Ectodermal cell (in vitro differentiated cells): ENCODE results near the gene KMT2E.
"Not testable (repeated sequence)": the region's sequence is repeated elsewhere in the genome, so short reads cannot be mapped to it uniquely, and the experiment has no call there.

Source experiments
- H3K27ac ChIP-seq: 2 replicates; pipeline ENCODE4 v1.7.0; 2013; ENCODE audit warnings: mild to moderate bottlenecking, low read depth, low read length; ENCODE audit not compliant: insufficient read depth, poor library complexity, severe bottlenecking
- H3K27me3 ChIP-seq: 2 replicates; pipeline ENCODE4 v1.7.0; 2013; ENCODE audit warnings: mild to moderate bottlenecking, low read length; ENCODE audit not compliant: insufficient read depth, control insufficient read depth, poor library complexity, severe bottlenecking
- H3K36me3 ChIP-seq: one replicate; pipeline ENCODE4 v1.7.0; 2013; ENCODE audit warnings: low read length; ENCODE audit not compliant: control insufficient read depth, insufficient read depth
- H3K4me1 ChIP-seq: one replicate; pipeline ENCODE4 v1.7.0; 2013; ENCODE audit warnings: low read length; ENCODE audit not compliant: control insufficient read depth, insufficient read depth
- H3K4me3 ChIP-seq: 2 replicates; pipeline ENCODE4 v1.7.0; 2013; ENCODE audit warnings: low read depth, low read length, control low read depth; ENCODE audit not compliant: insufficient read depth
- H3K9me3 ChIP-seq: 2 replicates; pipeline ENCODE4 v1.7.0; 2013; ENCODE audit warnings: mild to moderate bottlenecking, low read length, moderate library complexity; ENCODE audit not compliant: control insufficient read depth
- WGBS, 2 experiments: methylation state at CpG; one replicate each; pipeline ENCODE4 v1.1.7; 2013; ENCODE audit warnings: missing lambda C conversion rate in 2 of 2; 5-methylcytosine and 5-hydroxymethylcytosine counted together

The KMT2E gene

GRCh38 chr7:105026750-105027149 is 12.7 kb downstream of the KMT2E start:
- Histone ChIP-seq H3K9me3 (no peaks in the 10 kb centered on the region), H3K4me1 (no peaks in the 10 kb centered on the region), H3K36me3 (peaks cover 3% of the 10 kb centered on the region), H3K27me3 (no peaks in the 10 kb centered on the region), H3K27ac (no peak overlapping the region), H3K4me3 (no peak overlapping the region)
- WGBS, 2 experiments = 91% methylated on average over 1 of the region's 2 CpGs; no CpG with 5 or more reads in 1 of the 2 experiments

DNA sequence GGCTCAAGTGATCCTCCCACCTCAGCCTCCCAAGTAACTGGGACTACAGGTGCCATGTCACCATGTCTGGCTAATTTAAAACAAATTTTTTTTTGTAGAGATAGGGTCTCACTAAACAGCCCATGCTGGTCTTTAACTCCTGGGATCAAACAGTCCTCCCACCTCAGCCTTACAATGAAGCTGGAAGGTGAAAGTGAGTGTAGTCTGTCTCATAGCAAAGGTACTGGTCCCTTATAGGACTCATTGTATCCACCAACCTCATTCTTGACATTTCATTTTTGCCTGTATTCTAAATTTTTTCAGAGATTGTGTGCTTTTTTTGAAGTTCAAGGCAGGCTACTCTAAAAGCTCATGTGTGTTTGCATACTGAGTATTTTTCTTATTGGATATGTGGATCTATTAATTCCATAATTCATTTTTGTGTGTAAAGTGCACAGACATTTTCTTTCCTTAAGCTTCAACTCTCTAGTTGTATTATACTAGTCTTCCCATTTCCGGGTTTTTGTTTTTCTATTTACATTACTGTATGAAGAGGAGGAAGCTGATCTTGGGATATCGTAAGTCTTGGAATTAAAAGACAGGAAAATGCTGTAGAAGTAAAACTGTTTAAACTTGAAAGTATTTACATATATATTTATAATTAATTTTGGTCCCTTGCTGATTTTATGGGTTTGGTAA is 13.3 kb downstream of the KMT2E start:
- H3K27ac ChIP-seq = no peak overlapping the region
- no peak overlapping the region for H3K4me3 ChIP-seq
- H3K9me3 ChIP-seq = no peaks in the 10 kb centered on the region
- peaks cover 3% of the 10 kb centered on the region for H3K36me3 ChIP-seq
- no peaks in the 10 kb centered on the region for H3K27me3 ChIP-seq
- no peaks in the 10 kb centered on the region for H3K4me1 ChIP-seq
- WGBS, 2 experiments = 100% methylated on average over 1 of the region's 2 CpGs; no CpG with 5 or more reads in 1 of the 2 experiments

GRCh38 chr7:105028004-105028403 is 14.0 kb downstream of the KMT2E start:
- H3K4me3 ChIP-seq = no peak overlapping the region
- no peak overlapping the region for H3K27ac ChIP-seq
- 91 to 93% methylated on average over 5 of the region's 5 CpGs for WGBS, 2 experiments
- H3K36me3 ChIP-seq = peaks cover 3% of the 10 kb centered on the region
- H3K9me3 ChIP-seq = no peaks in the 10 kb centered on the region
- no peaks in the 10 kb centered on the region for H3K4me1 ChIP-seq
- no peaks in the 10 kb centered on the region for H3K27me3 ChIP-seq

DNA sequence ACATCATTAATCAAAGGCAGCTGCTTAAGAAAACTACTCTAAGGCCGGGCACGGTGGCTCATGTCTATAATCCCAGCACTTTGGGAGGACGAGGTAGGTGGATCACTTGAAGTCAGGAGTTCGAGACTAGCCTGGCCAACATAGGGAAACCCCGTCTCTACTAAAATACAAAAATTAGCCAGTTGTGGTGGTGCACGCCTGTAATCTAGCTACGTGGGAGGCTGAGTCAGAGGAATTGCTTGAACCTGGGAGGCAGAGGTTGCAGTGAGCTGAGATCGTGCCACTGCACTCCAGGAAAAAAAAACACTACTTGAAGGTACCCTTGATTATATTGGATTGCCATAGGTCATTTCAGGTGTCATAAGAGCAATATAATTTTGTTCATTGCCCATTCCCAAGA is 14.9 kb downstream of the KMT2E start:
- 93% methylated on average over 8 of the region's 8 CpGs for WGBS, 2 experiments
- H3K27me3 ChIP-seq, H3K27ac ChIP-seq, H3K9me3 ChIP-seq, H3K4me3 ChIP-seq, H3K4me1 ChIP-seq, H3K36me3 ChIP-seq: not testable (repeated sequence)

DNA sequence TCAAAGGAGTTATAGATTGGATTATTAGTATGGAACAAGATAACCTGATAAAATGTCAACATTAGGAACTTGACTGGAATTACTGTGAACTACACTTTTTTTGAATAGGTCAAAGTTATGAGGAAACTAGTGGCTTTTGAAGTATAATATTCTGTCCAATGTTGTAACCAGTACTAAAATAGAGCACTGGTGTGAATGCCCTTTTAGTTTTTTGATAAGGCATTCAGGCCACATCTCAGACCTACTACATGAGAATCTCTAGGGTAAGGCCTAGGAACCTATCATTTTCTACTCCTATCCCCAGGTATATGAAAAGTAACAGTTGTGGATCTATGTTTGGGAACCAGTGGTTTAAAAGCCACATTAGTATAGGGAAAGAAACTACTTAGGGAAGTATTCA is 16.4 kb downstream of the KMT2E start:
- Histone ChIP-seq H3K9me3 (no peaks in the 10 kb centered on the region), H3K4me1 (no peaks in the 10 kb centered on the region), H3K36me3 (peaks cover 3% of the 10 kb centered on the region), H3K27ac (no peak overlapping the region), H3K27me3 (no peaks in the 10 kb centered on the region), H3K4me3 (no peak overlapping the region)

DNA sequence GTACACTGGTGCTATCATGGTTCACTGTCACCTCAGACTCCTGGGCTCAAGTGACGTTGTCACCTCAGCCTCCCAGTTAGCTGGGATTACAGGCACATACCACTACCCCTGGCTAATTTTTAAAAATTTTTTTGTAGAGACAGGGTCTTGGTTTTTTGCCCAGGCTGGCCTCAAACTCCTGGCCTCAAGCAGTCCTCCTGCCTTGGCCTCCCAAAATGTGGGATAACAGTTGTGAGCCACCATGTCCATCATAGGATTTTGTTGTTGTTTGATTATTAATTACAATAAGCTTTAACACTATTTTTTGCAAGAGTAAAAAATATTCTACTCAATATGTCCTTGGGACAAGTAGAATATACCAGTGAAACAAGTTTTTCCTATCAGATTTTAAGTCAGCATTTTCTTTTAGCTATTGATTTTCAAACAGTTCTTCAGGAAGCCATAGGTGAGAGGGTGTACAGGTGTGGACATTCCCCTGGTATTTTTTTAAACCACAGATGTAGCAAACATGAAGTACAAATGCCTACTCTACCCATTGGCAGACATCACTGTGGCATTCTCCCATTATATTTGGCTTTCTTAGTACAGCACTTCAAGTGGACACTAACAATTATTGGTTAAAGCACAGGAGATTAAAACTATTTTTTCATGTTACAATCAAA is 18.7 kb downstream of the KMT2E start:
- Histone ChIP-seq H3K27ac (no peak overlapping the region), H3K27me3 (no peaks in the 10 kb centered on the region), H3K4me3 (no peak overlapping the region), H3K4me1 (no peaks in the 10 kb centered on the region), H3K36me3 (peaks cover 3% of the 10 kb centered on the region), H3K9me3 (no peaks in the 10 kb centered on the region)
- 100% methylated on average over 1 of the region's 1 CpG for WGBS, 2 experiments

GRCh38 chr7:105035349-105035748 is 21.3 kb downstream of the KMT2E start:
- H3K27me3 ChIP-seq = no peaks in the 10 kb centered on the region
- WGBS, 2 experiments = 89 to 97% methylated on average over 5 of the region's 5 CpGs
- no peaks in the 10 kb centered on the region for H3K4me1 ChIP-seq
- no peaks in the 10 kb centered on the region for H3K36me3 ChIP-seq
- H3K27ac ChIP-seq = no peak overlapping the region
- H3K4me3 ChIP-seq = no peak overlapping the region
- H3K9me3 ChIP-seq = no peaks in the 10 kb centered on the region

DNA sequence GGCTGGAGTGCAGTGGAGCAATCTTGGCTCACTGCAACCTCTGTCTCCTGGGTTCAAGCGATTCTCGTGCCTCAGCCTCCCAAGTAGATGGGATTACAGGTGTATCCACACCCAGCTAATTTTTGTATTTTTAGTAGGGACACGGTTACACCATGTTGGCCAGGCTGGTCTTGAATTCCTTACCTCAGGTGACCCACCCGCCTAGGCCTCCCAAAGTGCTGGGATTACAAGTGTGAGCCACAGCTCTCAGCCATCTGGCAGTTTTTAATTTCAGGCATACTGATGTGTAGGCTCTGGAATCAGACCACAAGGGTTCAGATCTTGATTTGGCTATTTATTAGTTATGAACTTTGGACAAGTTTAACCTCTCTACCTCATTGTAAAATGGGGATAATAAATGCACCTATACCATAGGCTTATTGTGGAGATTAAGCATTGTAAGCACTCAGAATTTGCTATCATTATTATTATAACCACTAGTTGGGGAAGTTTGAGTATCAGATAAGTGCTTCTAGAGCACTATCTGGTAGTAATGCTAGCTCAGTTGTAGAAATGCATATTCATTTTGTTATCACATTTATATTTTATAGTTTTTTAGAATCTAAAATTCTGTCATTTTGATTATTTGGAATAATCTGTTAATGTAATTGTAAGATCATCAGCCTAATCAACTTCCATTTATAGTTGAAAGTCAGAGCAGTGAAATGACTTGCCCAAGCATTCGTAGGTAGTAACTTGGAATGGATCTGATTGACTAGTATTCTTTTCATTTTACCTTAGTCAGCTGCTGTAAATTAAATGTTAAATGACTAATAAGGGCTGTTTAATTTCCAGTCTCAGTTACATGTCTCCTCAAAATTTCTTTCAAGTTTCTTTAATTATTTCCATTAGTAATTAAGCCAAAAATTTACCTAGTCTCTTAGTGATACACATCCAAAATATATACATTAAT is 22.5 kb downstream of the KMT2E start:
- Histone ChIP-seq H3K36me3 (peaks cover 3% of the 10 kb centered on the region), H3K9me3 (no peaks in the 10 kb centered on the region), H3K27ac (no peak overlapping the region), H3K4me1 (no peaks in the 10 kb centered on the region), H3K27me3 (no peaks in the 10 kb centered on the region), H3K4me3 (no peak overlapping the region)
- 86 to 92% methylated on average over 4 to 5 of the region's 5 CpGs for WGBS, 2 experiments

- Histone ChIP-seq H3K27me3 (no peaks in the 10 kb centered on the region), H3K4me3 (no peak overlapping the region), H3K9me3 (no peaks in the 10 kb centered on the region), H3K36me3 (peaks cover 11% of the 10 kb centered on the region), H3K27ac (no peak overlapping the region), H3K4me1 (no peaks in the 10 kb centered on the region)
- 89 to 98% methylated on average over 2 of the region's 2 CpGs for WGBS, 2 experiments
Observed at GRCh38 chr7:105037319-105037718, 23.3 kb downstream of the KMT2E start.

DNA sequence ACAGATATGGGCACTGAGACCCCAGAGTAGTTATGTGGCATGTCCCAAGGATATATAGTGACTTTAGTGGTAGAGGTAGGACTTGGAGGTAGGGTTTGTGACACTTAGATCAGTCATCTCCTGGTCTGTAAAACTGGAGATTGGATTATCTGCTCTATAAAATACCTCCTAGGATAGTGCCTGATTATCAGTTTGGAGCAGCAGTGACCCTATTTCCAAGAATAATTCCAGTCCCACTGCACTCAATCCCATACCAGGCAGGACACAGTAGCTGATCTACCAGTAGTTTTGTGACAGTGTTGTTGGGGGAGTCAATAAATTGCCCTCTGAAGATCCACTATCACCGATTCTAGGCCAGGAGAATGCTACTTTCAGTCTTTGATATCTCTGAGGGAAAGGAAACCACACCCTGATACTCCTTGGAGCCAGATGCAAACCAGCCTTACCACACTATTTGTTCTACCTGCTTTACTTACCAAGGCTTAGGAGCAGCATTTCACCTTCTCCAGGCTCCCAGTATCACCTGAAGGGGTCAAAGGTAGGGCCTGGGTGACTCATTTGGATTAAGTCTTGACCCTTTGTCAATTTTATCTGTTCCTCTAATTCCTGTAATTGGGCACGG is 30.6 kb downstream of the KMT2E start:
- Histone ChIP-seq H3K4me1 (no peaks in the 10 kb centered on the region), H3K27me3 (no peaks in the 10 kb centered on the region), H3K36me3 (peaks cover 32% of the 10 kb centered on the region), H3K27ac (no peak overlapping the region), H3K9me3 (no peaks in the 10 kb centered on the region), H3K4me3 (no peak overlapping the region)
- 94 to 95% methylated on average over 2 of the region's 2 CpGs for WGBS, 2 experiments
